Erythroblast (primary cell): Measurements from ENCODE around the gene TRPV4.

Experiments
- GATA1 ChIP-seq: IDR thresholded peaks from 2 replicates; pipeline ENCODE4 v1.6.1; 2011; ENCODE audit warnings: low read depth, mild to moderate bottlenecking, control low read depth, low read length, moderate library complexity
- POLR2A ChIP-seq: IDR thresholded peaks from 2 replicates; pipeline ENCODE4 v1.6.1; 2011; ENCODE audit warnings: mild to moderate bottlenecking, low read length

GRCh38 chr12:109878247-109878625 lies 45.0 kb upstream of the TRPV4 start:
- no peak for TF ChIP-seq POLR2A
- no peak for TF ChIP-seq GATA1
